GM12864 (cell line): ENCODE data around the gene CPNE5.

Source experiments
- DNase-seq: peaks from one replicate; pipeline ENCODE4 v3.0.0-alpha.2; 2011; ENCODE audit warnings: low read depth
- H3K4me3 ChIP-seq: 2 replicates; pipeline ENCODE4 v1.5.1; 2011; ENCODE audit warnings: mild to moderate bottlenecking, low read depth, low read length, control low read depth
- CTCF ChIP-seq: IDR thresholded peaks from 2 replicates; pipeline ENCODE4 v1.5.1; 2011; ENCODE audit warnings: low read depth, mild to moderate bottlenecking, moderate library complexity, low read length, control low read depth, inconsistent platforms; ENCODE audit errors: missing control alignments

Gene CPNE5

GRCh38 chr6:36718560-36718959, 120.7 kb downstream of the CPNE5 start:
- no peak overlapping the region for H3K4me3 ChIP-seq
- DNase-seq, result no peak
- no peak for TF ChIP-seq CTCF

GRCh38 chr6:36717871-36718540, 121.2 kb downstream of the CPNE5 start:
- H3K4me3 ChIP-seq, result no peak overlapping the region
- no peak for TF ChIP-seq CTCF
- no peak for DNase-seq

- TF ChIP-seq CTCF, result no peak
- no peak for DNase-seq
- H3K4me3 ChIP-seq, result no peak overlapping the region
Measured at GRCh38 chr6:36717231-36717825, 121.9 kb downstream of the CPNE5 start.

- H3K4me3 ChIP-seq, result no peak overlapping the region
- DNase-seq, result no peak
- no peak for TF ChIP-seq CTCF
Measured at GRCh38 chr6:36716476-36717093, 122.7 kb downstream of the CPNE5 start.

- no peak for DNase-seq
- no peak overlapping the region for H3K4me3 ChIP-seq
- no peak for TF ChIP-seq CTCF
Measured at GRCh38 chr6:36715469-36715868, 123.8 kb downstream of the CPNE5 start.

GRCh38 chr6:36714511-36714910, 124.7 kb downstream of the CPNE5 start:
- H3K4me3 ChIP-seq, result no peak overlapping the region
- no peak for TF ChIP-seq CTCF
- no peak for DNase-seq
